Umbilical cord (tissue), 2 donors: ENCODE data around the gene NHSL1. TPM values are rescaled to one million over a fixed set of nuclear protein-coding genes. Genes with fewer than 3 reads are reported as not detected.
"Not testable (repeated sequence)": the region's sequence is repeated elsewhere in the genome, so short reads cannot be mapped to it uniquely, and the experiment has no call there.

ENCODE experiments used
- DNase-seq: peaks from one replicate; pipeline ENCODE4 v3.0.0-alpha.2; 2015; ENCODE audit warnings: low spot score
- total RNA-seq: library from RNA; depleted of rRNA; stranded (reverse); fragments of >200 nt; gene quantifications from one replicate; pipeline ENCODE4 v1.2.3, GENCODE V29; 2014; ENCODE audit warnings: low replicate concordance; ENCODE audit not compliant: insufficient read depth

NHSL1 gene
- total RNA-seq, 1 donor from 2014 or later: 25.8 TPM

DNA sequence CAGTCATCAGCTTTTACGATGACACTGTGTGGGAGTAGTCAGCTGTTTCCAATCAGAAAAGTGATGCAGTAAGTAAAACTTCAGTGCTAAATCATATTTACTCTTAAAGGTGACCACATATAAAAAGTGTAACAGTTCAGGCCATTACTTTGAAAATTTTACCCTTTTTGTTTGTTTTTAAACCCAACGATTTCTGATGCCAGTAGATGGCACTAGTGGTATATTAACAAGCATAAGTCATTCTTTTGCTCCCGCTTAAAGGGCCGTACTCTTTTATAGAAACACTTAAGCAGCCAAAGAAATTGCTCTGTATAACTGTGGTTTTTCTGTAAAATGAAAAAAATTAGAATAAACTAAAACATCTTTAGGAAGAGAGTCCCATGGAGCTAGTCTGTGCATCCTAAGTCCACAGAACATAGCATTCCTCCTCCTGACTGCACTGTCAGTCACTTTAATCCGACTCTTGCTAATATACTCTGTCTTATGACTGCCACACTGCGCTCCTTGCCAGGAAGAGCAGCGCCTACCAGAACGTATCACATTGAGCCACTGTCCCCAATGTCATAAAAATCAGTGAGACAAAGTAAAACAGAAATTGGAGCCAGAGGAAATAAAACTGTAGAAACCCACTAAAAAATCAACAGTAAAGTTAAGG lies 70.2 kb downstream of the NHSL1 start:
- peak; percentile 68 for DNase-seq

GRCh38 chr6:138427701-138428100 lies 71.6 kb downstream of the NHSL1 start:
- no peak for DNase-seq

DNA sequence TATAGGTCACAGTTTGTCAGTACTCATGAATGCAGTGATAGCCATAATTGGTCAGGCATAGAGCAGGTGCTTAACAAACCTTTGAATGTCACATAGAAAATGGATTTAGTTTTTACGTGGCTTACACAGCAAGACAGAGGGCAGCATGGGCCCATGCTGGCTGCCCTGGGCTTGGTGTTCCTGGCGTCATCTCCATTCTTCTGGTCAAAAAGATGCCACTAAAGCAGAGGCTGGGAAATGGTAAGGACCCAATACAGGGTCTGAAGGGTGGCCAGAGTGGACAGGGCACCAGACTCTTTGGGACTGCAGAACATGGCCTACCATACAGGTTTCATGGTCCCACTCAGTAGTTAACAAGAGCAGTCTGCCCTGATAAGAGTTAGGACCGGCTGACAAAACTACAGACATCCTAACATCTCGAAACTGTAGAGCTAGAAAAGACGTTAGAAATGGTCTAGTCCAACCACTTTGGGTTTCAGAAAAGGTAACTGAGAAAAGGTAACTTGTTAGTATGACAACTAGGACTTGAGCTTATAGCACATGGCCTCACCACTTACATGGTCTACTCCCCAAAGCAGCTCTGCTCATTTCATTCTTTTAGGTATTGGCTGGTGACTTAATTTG lies 72.7 kb downstream of the NHSL1 start:
- no peak for DNase-seq

- DNase-seq: not testable (repeated sequence)
These were observed 74.0 kb downstream of the NHSL1 start for GRCh38 chr6:138425256-138425655.

DNA sequence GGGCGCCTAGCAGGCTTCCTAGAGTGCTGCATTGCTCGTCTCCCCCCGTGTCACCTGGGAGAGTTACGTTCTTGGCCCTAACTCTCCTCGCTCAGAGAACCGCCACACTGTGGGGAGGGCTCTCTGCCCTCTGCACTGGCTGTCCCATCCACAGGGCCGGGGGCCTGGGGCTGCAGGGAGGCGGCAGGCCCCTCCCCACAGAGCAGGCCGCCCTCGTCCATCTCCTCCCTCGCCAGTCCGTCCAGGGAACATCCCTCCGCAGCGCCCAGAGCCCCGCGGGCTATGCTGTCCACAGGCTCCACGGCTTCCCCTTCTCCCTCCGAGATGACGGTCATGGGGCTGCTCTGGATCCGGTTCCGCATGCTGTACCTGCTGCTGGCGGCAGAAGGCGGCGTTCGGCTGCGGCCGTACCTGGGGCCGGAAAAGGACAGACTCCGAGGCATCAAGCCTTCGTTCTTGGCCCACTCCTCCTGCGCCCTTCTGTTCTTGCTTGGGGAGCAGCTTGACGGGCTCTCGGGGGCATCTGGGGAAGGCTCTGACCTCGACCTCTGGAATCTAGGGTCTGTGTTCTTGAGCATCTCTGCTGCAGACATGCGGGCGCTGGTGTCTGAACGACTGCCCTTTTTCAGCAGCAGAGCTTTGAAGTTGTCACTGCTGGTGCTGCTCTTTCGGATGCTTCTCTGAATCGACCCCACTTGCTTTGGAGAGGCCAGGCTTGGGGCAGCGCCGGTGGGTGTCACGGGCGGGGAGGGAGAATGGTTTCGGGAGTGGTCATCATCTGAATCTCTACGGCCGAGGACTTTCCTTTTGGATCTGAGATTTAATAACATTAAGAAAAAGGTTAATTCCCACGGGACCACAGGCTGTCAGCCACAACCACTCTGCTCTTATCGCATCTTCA lies 75.0 kb downstream of the NHSL1 start:
- no peak for DNase-seq

GRCh38 chr6:138422861-138423260 lies 76.4 kb downstream of the NHSL1 start:
- DNase-seq: no peak

DNA sequence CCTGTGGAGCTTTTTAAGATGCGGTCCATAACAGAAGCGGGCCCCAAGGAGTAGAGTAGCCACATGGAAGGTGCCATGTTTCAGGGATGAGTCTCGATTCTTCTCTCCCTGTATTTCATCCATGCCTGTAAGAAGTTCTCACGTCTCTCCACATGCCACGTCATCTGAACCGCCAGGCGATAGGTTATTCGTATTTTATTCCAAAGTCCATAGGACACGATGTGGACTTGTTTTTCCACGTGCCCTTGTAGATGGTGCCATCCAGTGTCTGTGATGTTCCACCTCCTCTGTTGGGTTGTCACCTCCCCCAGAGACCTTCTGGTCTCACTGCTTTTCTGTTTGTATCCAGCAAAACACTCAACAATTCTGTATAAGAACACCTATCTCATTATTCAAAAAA lies 77.7 kb downstream of the NHSL1 start:
- no peak for DNase-seq

DNA sequence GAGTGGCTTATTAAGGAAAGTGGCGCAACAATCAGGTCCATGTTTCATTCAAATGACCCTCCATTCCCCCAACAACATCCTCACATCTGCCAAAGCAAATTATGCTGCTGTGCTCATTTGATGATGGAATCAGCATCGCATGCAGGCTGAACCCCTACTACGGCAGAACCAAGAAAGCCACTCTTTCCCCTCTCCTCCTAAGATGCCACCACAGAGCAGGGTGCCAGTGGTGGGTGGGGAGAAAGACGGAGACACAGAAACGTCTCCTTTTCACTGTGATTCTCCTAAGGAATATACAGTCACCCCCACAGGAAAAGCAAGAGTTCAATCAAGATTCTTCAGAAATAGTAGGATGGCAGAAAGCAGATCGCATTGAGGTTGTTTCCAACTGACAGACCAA lies 78.2 kb downstream of the NHSL1 start:
- no peak for DNase-seq

DNA sequence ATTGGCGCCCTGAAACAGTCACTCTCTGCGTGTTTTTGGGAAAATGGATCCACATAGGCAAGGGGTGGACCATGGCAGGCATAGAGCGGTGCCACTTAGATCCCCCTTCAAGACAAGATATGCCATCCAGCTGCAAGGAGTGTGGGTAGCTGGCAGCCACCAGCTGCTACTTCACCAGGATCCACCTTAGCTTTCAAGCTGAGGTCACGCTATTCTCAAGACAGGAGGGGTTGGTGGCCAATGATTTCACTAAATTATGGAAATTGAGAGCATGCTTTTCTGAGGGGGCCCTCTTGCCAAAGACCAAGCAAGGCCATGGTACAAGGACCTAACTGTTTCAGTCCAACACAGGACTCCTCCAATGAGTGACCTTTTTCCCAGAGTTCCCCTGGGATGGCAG lies 78.9 kb downstream of the NHSL1 start:
- no peak for DNase-seq

GRCh38 chr6:138419766-138420165 lies 79.5 kb downstream of the NHSL1 start:
- no peak for DNase-seq

GRCh38 chr6:138418118-138418742 lies 81.1 kb downstream of the NHSL1 start:
- DNase-seq: no peak

GRCh38 chr6:138417493-138418117 lies 81.7 kb downstream of the NHSL1 start:
- DNase-seq: no peak

- no peak for DNase-seq
These were observed 83.1 kb downstream of the NHSL1 start for GRCh38 chr6:138416206-138416605.

- no peak for DNase-seq
These were observed 84.2 kb downstream of the NHSL1 start for GRCh38 chr6:138415125-138415524.

DNA sequence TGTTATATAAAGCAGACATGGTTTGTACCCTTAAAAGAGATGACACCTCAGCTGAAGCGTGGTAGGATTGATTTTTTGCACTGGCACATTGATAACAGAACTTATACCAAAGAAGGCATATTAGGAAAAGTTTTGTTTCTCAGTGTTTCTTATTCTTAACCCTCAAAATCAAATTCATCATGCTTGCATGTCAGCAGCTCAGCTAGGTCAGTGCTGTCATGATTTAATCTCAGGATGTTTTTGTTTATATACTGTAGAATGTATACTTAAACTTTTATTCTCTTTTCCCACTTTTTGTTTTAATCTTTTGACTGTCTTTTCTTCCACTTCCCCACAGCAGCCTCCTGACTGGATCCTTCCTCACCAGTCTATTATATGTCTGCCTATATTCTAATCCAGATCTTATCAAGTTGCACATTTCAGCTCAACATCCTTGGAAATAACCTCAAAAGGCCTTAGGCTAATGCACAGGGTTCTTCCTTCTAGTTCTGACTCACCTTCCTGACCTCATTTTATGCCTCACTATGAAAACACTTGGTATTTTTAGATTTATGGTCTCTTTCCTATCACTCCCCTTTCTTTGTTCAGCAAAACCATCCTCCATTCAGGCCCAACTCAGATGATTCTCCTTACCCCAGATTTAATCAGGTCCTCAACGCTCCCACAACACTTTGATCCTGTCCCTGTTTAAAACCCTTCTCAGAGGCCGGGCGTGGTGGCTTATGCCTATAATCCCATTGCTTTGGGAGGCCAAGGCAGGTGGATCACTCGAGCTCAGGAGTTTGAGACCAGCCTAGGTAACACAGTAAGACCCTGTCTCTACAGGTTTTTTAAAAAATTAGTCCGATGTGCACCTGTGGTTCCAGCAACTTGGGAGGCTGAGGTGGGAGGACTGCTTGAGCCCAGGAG lies 88.1 kb downstream of the NHSL1 start:
- DNase-seq: no peak

DNA sequence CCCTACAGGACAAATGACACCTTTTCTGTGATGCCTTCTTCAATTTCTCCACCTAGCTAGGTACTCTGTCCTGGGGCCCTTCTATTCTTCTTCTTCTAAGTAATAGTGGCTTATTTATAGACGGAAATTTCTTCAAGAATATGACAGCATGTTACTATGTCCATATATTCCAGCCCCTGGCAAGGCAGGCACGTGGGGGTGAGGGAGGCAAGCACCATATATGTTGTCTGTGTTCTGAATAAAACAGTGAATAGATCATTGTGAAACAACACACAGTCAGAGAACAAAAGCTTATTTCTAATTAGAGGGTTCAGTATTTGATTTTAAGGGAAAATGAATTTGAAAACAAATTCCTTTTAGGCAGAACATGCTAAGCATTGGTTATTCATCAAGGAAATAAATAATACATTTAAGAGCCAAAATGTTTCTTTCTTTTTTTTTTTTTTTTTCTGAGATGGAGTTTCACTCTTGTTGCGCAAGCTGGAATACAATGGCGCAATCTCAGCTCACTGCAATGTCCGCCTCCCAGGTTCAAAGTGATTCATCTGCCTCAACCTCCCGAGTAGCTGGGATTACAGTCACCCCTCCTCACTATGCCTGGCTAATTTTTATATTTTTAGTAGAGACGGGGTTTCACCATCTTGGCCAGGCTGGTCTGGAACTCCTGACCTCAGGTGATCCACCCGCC lies 89.1 kb downstream of the NHSL1 start:
- DNase-seq: no peak

DNA sequence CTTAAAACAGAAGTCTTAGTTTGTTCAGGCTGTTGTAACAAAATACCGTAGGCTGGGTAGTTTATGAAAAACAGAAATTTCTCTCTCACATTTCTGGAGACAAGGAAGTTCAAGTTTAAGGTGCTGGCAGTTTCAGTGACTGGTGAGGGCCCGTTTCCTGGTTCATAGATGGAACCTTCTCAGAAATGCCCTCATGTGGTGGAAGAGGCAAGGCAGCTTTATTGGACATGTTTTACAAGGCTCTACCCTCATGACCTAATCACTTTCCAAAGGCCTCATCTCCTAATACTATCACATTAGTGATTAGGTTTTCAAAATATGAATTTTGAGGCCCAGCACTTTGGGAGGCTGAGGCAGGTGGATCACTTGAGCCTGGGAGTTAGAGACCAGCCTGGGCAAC lies 92.9 kb downstream of the NHSL1 start:
- DNase-seq: no peak

DNA sequence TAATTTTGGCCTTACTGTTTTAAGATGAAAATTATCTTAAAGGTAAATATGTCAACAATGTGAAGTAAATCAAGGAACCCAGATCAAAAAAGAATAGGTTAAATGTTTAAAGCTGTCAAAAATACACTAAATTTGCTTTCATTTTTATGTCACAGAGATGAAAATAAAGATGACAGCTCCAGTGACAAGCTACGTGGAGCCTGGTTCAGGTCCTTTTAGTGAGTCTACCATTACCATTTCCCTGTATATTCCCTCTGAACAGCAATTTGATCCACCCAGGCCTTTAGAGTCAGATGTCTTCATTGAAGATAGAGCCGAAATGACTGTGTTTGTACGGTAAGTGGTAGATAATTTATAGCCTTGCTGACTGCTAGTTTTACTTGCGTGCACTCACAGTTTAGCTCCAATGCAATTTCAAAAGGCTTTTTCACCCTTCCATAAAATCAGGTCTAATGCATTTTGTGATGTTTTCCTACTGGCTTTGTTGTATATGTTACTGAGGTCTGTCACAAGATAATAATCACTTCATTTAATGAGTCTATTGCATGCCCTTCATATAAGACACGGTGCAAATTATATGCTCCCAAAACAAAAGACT lies 93.4 kb downstream of the NHSL1 start:
- no peak for DNase-seq

GRCh38 chr6:138404666-138405337 lies 94.5 kb downstream of the NHSL1 start:
- peak; percentile 44 for DNase-seq
